ENCODE measurements around the gene CYP2C8. TPM values are rescaled to one million over a fixed set of nuclear protein-coding genes. Genes with fewer than 3 reads are reported as not detected.

CYP2C8 gene
- total RNA-seq, 1 donor from 2014 or later = not detected

Other genes starting within 250 kb of the CYP2C8 start
- not detected in 2 replicates for gene CYP2C9, start 130.8 kb downstream of the CYP2C8 start, total RNA-seq
- gene ACSM6, start 124.7 kb upstream of the CYP2C8 start, total RNA-seq = not detected in 2 replicates
- 46.5 and 58.0 TPM in 2 replicates for gene PDLIM1, start 221.5 kb upstream of the CYP2C8 start, total RNA-seq

Data from pulmonary artery endothelial cell (primary cell).